ENCODE data around the gene KIR3DL2.
"Not testable (repeated sequence)": the region's sequence is repeated elsewhere in the genome, so short reads cannot be mapped to it uniquely, and the experiment has no call there.

The KIR3DL2 gene

GRCh38 chr19:54825326-54825725 lies 24.9 kb upstream of the KIR3DL2 start:
- not testable (repeated sequence) for H3K36me3 ChIP-seq (ENCODE audit: insufficient read depth, low read length); H3K27me3 ChIP-seq (ENCODE audit: insufficient read depth, low read length); H3K4me1 ChIP-seq (ENCODE audit: control insufficient read depth, insufficient read depth, low read length, unreplicated experiment); H3K79me2 ChIP-seq (ENCODE audit: control insufficient read depth, insufficient read depth, low read length, unreplicated experiment); H3K27ac ChIP-seq (ENCODE audit: low read depth, low read length); H3K4me3 ChIP-seq (ENCODE audit: low read depth, low read length); H2AFZ ChIP-seq (ENCODE audit: low read length, unreplicated experiment)

GRCh38 chr19:54828064-54828463 lies 22.2 kb upstream of the KIR3DL2 start:
- H3K4me3 ChIP-seq (ENCODE audit: low read depth, low read length); H3K27ac ChIP-seq (ENCODE audit: low read depth, low read length); H2AFZ ChIP-seq (ENCODE audit: low read length, unreplicated experiment); H3K79me2 ChIP-seq (ENCODE audit: control insufficient read depth, insufficient read depth, low read length, unreplicated experiment); H3K36me3 ChIP-seq (ENCODE audit: insufficient read depth, low read length); H3K27me3 ChIP-seq (ENCODE audit: insufficient read depth, low read length); H3K4me1 ChIP-seq (ENCODE audit: control insufficient read depth, insufficient read depth, low read length, unreplicated experiment): not testable (repeated sequence)

- not testable (repeated sequence) for H3K27ac ChIP-seq (ENCODE audit: low read depth, low read length); H3K4me1 ChIP-seq (ENCODE audit: control insufficient read depth, insufficient read depth, low read length, unreplicated experiment); H3K79me2 ChIP-seq (ENCODE audit: control insufficient read depth, insufficient read depth, low read length, unreplicated experiment); H3K36me3 ChIP-seq (ENCODE audit: insufficient read depth, low read length); H2AFZ ChIP-seq (ENCODE audit: low read length, unreplicated experiment); H3K4me3 ChIP-seq (ENCODE audit: low read depth, low read length); H3K27me3 ChIP-seq (ENCODE audit: insufficient read depth, low read length)
These were observed 17.7 kb upstream of the KIR3DL2 start, which contains the start of gene KIR2DS4 for GRCh38 chr19:54832496-54832895. Gene KIR2DS4, plus strand, starts transcription at chr19:54832676.

- H2AFZ ChIP-seq (ENCODE audit: low read length, unreplicated experiment); H3K4me3 ChIP-seq (ENCODE audit: low read depth, low read length); H3K36me3 ChIP-seq (ENCODE audit: insufficient read depth, low read length); H3K4me1 ChIP-seq (ENCODE audit: control insufficient read depth, insufficient read depth, low read length, unreplicated experiment); H3K27ac ChIP-seq (ENCODE audit: low read depth, low read length); H3K27me3 ChIP-seq (ENCODE audit: insufficient read depth, low read length); H3K79me2 ChIP-seq (ENCODE audit: control insufficient read depth, insufficient read depth, low read length, unreplicated experiment): not testable (repeated sequence)
These were observed 15.1 kb upstream of the KIR3DL2 start for GRCh38 chr19:54835126-54835525.

GRCh38 chr19:54837522-54837921 lies 12.7 kb upstream of the KIR3DL2 start:
- not testable (repeated sequence) for H2AFZ ChIP-seq (ENCODE audit: low read length, unreplicated experiment); H3K36me3 ChIP-seq (ENCODE audit: insufficient read depth, low read length); H3K4me1 ChIP-seq (ENCODE audit: control insufficient read depth, insufficient read depth, low read length, unreplicated experiment); H3K79me2 ChIP-seq (ENCODE audit: control insufficient read depth, insufficient read depth, low read length, unreplicated experiment); H3K4me3 ChIP-seq (ENCODE audit: low read depth, low read length); H3K27me3 ChIP-seq (ENCODE audit: insufficient read depth, low read length); H3K27ac ChIP-seq (ENCODE audit: low read depth, low read length)

GRCh38 chr19:54843171-54843570 lies 7.1 kb upstream of the KIR3DL2 start:
- H3K4me3 ChIP-seq (ENCODE audit: low read depth, low read length); H3K27ac ChIP-seq (ENCODE audit: low read depth, low read length); H2AFZ ChIP-seq (ENCODE audit: low read length, unreplicated experiment); H3K27me3 ChIP-seq (ENCODE audit: insufficient read depth, low read length); H3K4me1 ChIP-seq (ENCODE audit: control insufficient read depth, insufficient read depth, low read length, unreplicated experiment); H3K36me3 ChIP-seq (ENCODE audit: insufficient read depth, low read length); H3K79me2 ChIP-seq (ENCODE audit: control insufficient read depth, insufficient read depth, low read length, unreplicated experiment): not testable (repeated sequence)

GRCh38 chr19:54850930-54851329 lies 687 bp downstream of the KIR3DL2 start:
- no peak overlapping the region for H3K27ac ChIP-seq (ENCODE audit: low read depth, low read length)

GRCh38 chr19:54851353-54851752 lies 1.1 kb downstream of the KIR3DL2 start:
- Histone ChIP-seq H3K4me3 (ENCODE audit: low read depth, low read length) (no peak overlapping the region), H3K79me2 (ENCODE audit: control insufficient read depth, insufficient read depth, low read length, unreplicated experiment) (no peaks in the 10 kb centered on the region)

More at GRCh38 chr19:54850930-54851329, 687 bp downstream of the KIR3DL2 start:
- no peak overlapping the region for H2AFZ ChIP-seq (ENCODE audit: low read length, unreplicated experiment)
- H3K36me3 ChIP-seq (ENCODE audit: insufficient read depth, low read length): no peaks in the 10 kb centered on the region
- H3K27me3 ChIP-seq (ENCODE audit: insufficient read depth, low read length): no peaks in the 10 kb centered on the region
- H3K4me3 ChIP-seq (ENCODE audit: low read depth, low read length): no peak overlapping the region
- no peaks in the 10 kb centered on the region for H3K79me2 ChIP-seq (ENCODE audit: control insufficient read depth, insufficient read depth, low read length, unreplicated experiment)
- no peaks in the 10 kb centered on the region for H3K4me1 ChIP-seq (ENCODE audit: control insufficient read depth, insufficient read depth, low read length, unreplicated experiment)

GRCh38 chr19:54855241-54855640 lies 5.0 kb downstream of the KIR3DL2 start:
- not testable (repeated sequence) for H3K27me3 ChIP-seq (ENCODE audit: insufficient read depth, low read length); H3K36me3 ChIP-seq (ENCODE audit: insufficient read depth, low read length); H3K4me1 ChIP-seq (ENCODE audit: control insufficient read depth, insufficient read depth, low read length, unreplicated experiment); H2AFZ ChIP-seq (ENCODE audit: low read length, unreplicated experiment); H3K4me3 ChIP-seq (ENCODE audit: low read depth, low read length); H3K79me2 ChIP-seq (ENCODE audit: control insufficient read depth, insufficient read depth, low read length, unreplicated experiment); H3K27ac ChIP-seq (ENCODE audit: low read depth, low read length)

More at GRCh38 chr19:54851353-54851752, 1.1 kb downstream of the KIR3DL2 start:
- H3K27ac ChIP-seq (ENCODE audit: low read depth, low read length): no peak overlapping the region
- no peaks in the 10 kb centered on the region for H3K27me3 ChIP-seq (ENCODE audit: insufficient read depth, low read length)
- no peak overlapping the region for H2AFZ ChIP-seq (ENCODE audit: low read length, unreplicated experiment)
- no peaks in the 10 kb centered on the region for H3K36me3 ChIP-seq (ENCODE audit: insufficient read depth, low read length)
- no peaks in the 10 kb centered on the region for H3K4me1 ChIP-seq (ENCODE audit: control insufficient read depth, insufficient read depth, low read length, unreplicated experiment)

- not testable (repeated sequence) for H3K36me3 ChIP-seq (ENCODE audit: insufficient read depth, low read length); H2AFZ ChIP-seq (ENCODE audit: low read length, unreplicated experiment); H3K79me2 ChIP-seq (ENCODE audit: control insufficient read depth, insufficient read depth, low read length, unreplicated experiment); H3K27me3 ChIP-seq (ENCODE audit: insufficient read depth, low read length); H3K4me1 ChIP-seq (ENCODE audit: control insufficient read depth, insufficient read depth, low read length, unreplicated experiment); H3K4me3 ChIP-seq (ENCODE audit: low read depth, low read length); H3K27ac ChIP-seq (ENCODE audit: low read depth, low read length)
These were observed 8.2 kb downstream of the KIR3DL2 start for GRCh38 chr19:54858476-54858875.

- not testable (repeated sequence) for H3K36me3 ChIP-seq (ENCODE audit: insufficient read depth, low read length); H3K27me3 ChIP-seq (ENCODE audit: insufficient read depth, low read length); H3K4me3 ChIP-seq (ENCODE audit: low read depth, low read length); H3K79me2 ChIP-seq (ENCODE audit: control insufficient read depth, insufficient read depth, low read length, unreplicated experiment); H2AFZ ChIP-seq (ENCODE audit: low read length, unreplicated experiment); H3K4me1 ChIP-seq (ENCODE audit: control insufficient read depth, insufficient read depth, low read length, unreplicated experiment); H3K27ac ChIP-seq (ENCODE audit: low read depth, low read length)
These were observed 9.2 kb downstream of the KIR3DL2 start for GRCh38 chr19:54859421-54859820.

- H3K79me2 ChIP-seq (ENCODE audit: control insufficient read depth, insufficient read depth, low read length, unreplicated experiment); H2AFZ ChIP-seq (ENCODE audit: low read length, unreplicated experiment); H3K4me3 ChIP-seq (ENCODE audit: low read depth, low read length); H3K27ac ChIP-seq (ENCODE audit: low read depth, low read length); H3K27me3 ChIP-seq (ENCODE audit: insufficient read depth, low read length); H3K4me1 ChIP-seq (ENCODE audit: control insufficient read depth, insufficient read depth, low read length, unreplicated experiment); H3K36me3 ChIP-seq (ENCODE audit: insufficient read depth, low read length): not testable (repeated sequence)
These were observed 13.2 kb downstream of the KIR3DL2 start for GRCh38 chr19:54863459-54863858.

All from ACC112 (cell line).